Neural progenitor cell (in vitro differentiated cells): ENCODE measurements around the gene PTPRA. TPM values are rescaled to one million over a fixed set of nuclear protein-coding genes. Genes with fewer than 3 reads are reported as not detected.
A peak's percentile ranks its signal among the peaks of the same experiment; 100 is the strongest.

Experiments
- DNase-seq: peaks from one replicate; pipeline ENCODE4 v3.0.0-alpha.2; 2016; ENCODE audit warnings: low spot score
- H2AFZ ChIP-seq: fragments of 200-600 bp; sonication (generic); replicated peaks from 2 replicates; pipeline ENCODE4 v1.6.1; 2016; ENCODE audit warnings: antibody characterized with exemption
- H3F3A ChIP-seq: fragments of 200-600 bp; sonication (generic); 2 replicates; pipeline ENCODE4 v1.6.1; 2016; ENCODE audit warnings: antibody characterized with exemption, low read depth
- H3K27ac ChIP-seq: fragments of 200-600 bp; sonication (generic); 2 replicates; pipeline ENCODE4 v1.5.1; 2016; ENCODE audit warnings: mild to moderate bottlenecking
- H3K27me3 ChIP-seq: fragments of 200-600 bp; sonication (generic); 2 replicates; pipeline ENCODE4 v1.6.1; 2016; ENCODE audit warnings: mild to moderate bottlenecking, moderate library complexity
- H3K36me3 ChIP-seq: fragments of 200-600 bp; sonication (generic); 2 replicates; pipeline ENCODE4 v1.5.1; 2016
- H3K4me1 ChIP-seq: fragments of 200-600 bp; sonication (generic); 2 replicates; pipeline ENCODE4 v1.6.1; 2016; ENCODE audit warnings: mixed run types
- H3K4me2 ChIP-seq: fragments of 200-600 bp; sonication (generic); 2 replicates; pipeline ENCODE4 v1.6.1; 2016
- H3K4me3 ChIP-seq: fragments of 200-600 bp; sonication (generic); 2 replicates; pipeline ENCODE4 v1.5.1; 2016
- H3K79me2 ChIP-seq: fragments of 200-600 bp; sonication (generic); 2 replicates; pipeline ENCODE4 v1.6.1; 2016; ENCODE audit warnings: low read depth
- H3K9ac ChIP-seq: fragments of 200-600 bp; sonication (generic); 2 replicates; pipeline ENCODE4 v1.6.1; 2016
- H3K9me3 ChIP-seq: fragments of 200-600 bp; sonication (generic); 2 replicates; pipeline ENCODE4 v1.5.1; 2016; ENCODE audit warnings: low read depth
- H4K20me1 ChIP-seq: fragments of 200-600 bp; sonication (generic); 2 replicates; pipeline ENCODE4 v1.6.1; 2016; ENCODE audit warnings: low read depth
- H3K27ac Mint-ChIP-seq: 3 replicates; pipeline ENCODE4 v1.8.0; 2021; ENCODE audit warnings: mixed read lengths
- H3K27me3 Mint-ChIP-seq: 2 replicates; pipeline ENCODE4 v1.8.0; 2022; ENCODE audit warnings: low read depth, mild to moderate bottlenecking, inconsistent platforms, moderate library complexity, mixed read lengths; ENCODE audit not compliant: insufficient read depth
- H3K36me3 Mint-ChIP-seq: 3 replicates; pipeline ENCODE4 v1.8.0; 2021; ENCODE audit warnings: mixed read lengths
- H3K4me1 Mint-ChIP-seq: 3 replicates; pipeline ENCODE4 v1.8.0; 2021; ENCODE audit warnings: mixed read lengths
- H3K4me3 Mint-ChIP-seq: 3 replicates; pipeline ENCODE4 v1.8.0; 2021; ENCODE audit warnings: mild to moderate bottlenecking, moderate library complexity, mixed read lengths
- H3K9me3 Mint-ChIP-seq: 3 replicates; pipeline ENCODE4 v1.8.0; 2020; ENCODE audit warnings: mixed read lengths
- EZH2 ChIP-seq: fragments of 200-600 bp; sonication (generic); IDR thresholded peaks from 2 replicates; pipeline ENCODE4 v1.6.1; 2017; ENCODE audit warnings: antibody characterized with exemption, mild to moderate bottlenecking, moderate library complexity
- EZH2phosphoT487 ChIP-seq: fragments of 200-600 bp; sonication (generic); IDR thresholded peaks from 2 replicates; pipeline ENCODE4 v1.6.1; 2017; ENCODE audit warnings: antibody characterized with exemption
- total RNA-seq: library from RNA; depleted of rRNA; stranded (reverse); fragments of >200 nt; gene quantifications from 2 replicates; pipeline ENCODE4 v1.2.3, GENCODE V29; 2015; ENCODE audit warnings: low replicate concordance
- TF ChIP-seq, protein P1 (sequence below): fragments of 200-600 bp; sonication (generic); IDR thresholded peaks from 2 replicates; pipeline ENCODE4 v1.5.1; 2017; ENCODE audit warnings: antibody characterized with exemption, mild to moderate bottlenecking

PTPRA gene
- total RNA-seq, 1 donor from 2014 or later, result 77.7 TPM

DNA sequence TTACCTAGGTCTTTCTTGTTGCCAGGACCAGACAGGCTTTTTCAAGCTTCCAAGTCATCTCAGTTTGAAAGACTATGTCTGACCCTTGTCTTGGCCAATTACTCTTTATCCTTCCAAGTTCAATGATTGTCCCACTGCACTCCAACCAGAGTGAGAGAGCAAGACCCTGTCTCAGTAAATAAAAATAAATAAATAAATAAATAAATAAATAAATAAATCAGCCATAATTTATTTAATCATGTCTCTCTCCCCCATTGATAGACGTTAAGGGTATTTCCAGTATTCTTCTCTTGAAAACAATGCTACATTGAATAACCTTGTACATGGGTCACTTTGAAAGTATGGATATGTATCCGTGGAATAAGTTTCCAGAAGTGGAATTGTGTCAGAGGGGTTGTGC is 83.2 kb downstream of the PTPRA start:
- no peaks in the 10 kb centered on the region for H3K27me3 Mint-ChIP-seq
- no peak overlapping the region for H3K4me3 Mint-ChIP-seq
- H3K36me3 Mint-ChIP-seq, result peaks cover 55% of the 10 kb centered on the region
- H4K20me1 ChIP-seq, result no peaks in the 10 kb centered on the region
- no peak for DNase-seq
- H3K79me2 ChIP-seq, result peaks cover 21% of the 10 kb centered on the region
- peaks cover 3% of the 10 kb centered on the region for H3K9me3 ChIP-seq
- no peaks in the 10 kb centered on the region for H3F3A ChIP-seq
- no peak overlapping the region for H3K9ac ChIP-seq
- no peaks in the 10 kb centered on the region for H3K4me1 ChIP-seq
- H3K4me2 ChIP-seq, result no peak overlapping the region
- TF ChIP-seq EZH2phosphoT487, result no peak
- TF ChIP-seq, protein P1, sequence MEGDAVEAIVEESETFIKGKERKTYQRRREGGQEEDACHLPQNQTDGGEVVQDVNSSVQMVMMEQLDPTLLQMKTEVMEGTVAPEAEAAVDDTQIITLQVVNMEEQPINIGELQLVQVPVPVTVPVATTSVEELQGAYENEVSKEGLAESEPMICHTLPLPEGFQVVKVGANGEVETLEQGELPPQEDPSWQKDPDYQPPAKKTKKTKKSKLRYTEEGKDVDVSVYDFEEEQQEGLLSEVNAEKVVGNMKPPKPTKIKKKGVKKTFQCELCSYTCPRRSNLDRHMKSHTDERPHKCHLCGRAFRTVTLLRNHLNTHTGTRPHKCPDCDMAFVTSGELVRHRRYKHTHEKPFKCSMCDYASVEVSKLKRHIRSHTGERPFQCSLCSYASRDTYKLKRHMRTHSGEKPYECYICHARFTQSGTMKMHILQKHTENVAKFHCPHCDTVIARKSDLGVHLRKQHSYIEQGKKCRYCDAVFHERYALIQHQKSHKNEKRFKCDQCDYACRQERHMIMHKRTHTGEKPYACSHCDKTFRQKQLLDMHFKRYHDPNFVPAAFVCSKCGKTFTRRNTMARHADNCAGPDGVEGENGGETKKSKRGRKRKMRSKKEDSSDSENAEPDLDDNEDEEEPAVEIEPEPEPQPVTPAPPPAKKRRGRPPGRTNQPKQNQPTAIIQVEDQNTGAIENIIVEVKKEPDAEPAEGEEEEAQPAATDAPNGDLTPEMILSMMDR, result no peak
- TF ChIP-seq EZH2, result no peak
- no peak overlapping the region for H3K27ac Mint-ChIP-seq
- no peak overlapping the region for H2AFZ ChIP-seq
- H3K27me3 ChIP-seq, result no peaks in the 10 kb centered on the region
- peaks cover 6% of the 10 kb centered on the region for H3K4me1 Mint-ChIP-seq
- H3K9me3 Mint-ChIP-seq, result peaks cover 6% of the 10 kb centered on the region
- H3K27ac ChIP-seq, result no peak overlapping the region
- H3K4me3 ChIP-seq, result no peak overlapping the region
- no peaks in the 10 kb centered on the region for H3K36me3 ChIP-seq

DNA sequence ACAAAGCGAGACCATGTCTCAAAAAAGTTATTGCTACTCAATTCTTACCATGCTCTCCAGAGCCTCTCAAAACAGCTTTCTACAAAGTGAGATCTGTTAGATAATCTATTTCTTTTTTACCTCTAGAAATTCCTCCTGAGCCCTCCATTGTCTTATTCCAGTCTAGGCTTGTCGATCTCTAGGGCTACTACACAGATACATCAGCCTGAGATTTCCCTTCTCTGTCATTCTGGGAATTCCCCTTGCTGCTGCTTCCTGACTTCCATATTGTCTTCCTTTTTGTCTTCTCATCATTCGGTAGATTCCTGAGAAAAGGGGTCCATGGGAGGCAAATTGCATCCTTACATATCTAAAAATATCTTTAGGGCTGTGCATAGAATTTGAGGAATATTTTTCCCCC is 94.6 kb downstream of the PTPRA start:
- H3K4me1 Mint-ChIP-seq, result no peaks in the 10 kb centered on the region
- no peak for TF ChIP-seq EZH2
- TF ChIP-seq, protein P1, result no peak
- DNase-seq, result peak; percentile 3
- H3K9me3 Mint-ChIP-seq, result no peaks in the 10 kb centered on the region
- Histone ChIP-seq H3K9ac (no peak overlapping the region), H4K20me1 (no peaks in the 10 kb centered on the region), H3K4me2 (no peak overlapping the region), H3K79me2 (peaks cover 6% of the 10 kb centered on the region), H3K27ac (peak overlapping the region; percentile 19), H3K9me3 (no peaks in the 10 kb centered on the region), H3K4me1 (no peaks in the 10 kb centered on the region), H2AFZ (no peak overlapping the region), H3K4me3 (no peak overlapping the region), H3F3A (no peaks in the 10 kb centered on the region), H3K36me3 (no peaks in the 10 kb centered on the region), H3K27me3 (no peaks in the 10 kb centered on the region)
- H3K27me3 Mint-ChIP-seq, result no peaks in the 10 kb centered on the region
- H3K36me3 Mint-ChIP-seq, result peaks cover 27% of the 10 kb centered on the region
- H3K27ac Mint-ChIP-seq, result no peak overlapping the region
- H3K4me3 Mint-ChIP-seq, result no peak overlapping the region

DNA sequence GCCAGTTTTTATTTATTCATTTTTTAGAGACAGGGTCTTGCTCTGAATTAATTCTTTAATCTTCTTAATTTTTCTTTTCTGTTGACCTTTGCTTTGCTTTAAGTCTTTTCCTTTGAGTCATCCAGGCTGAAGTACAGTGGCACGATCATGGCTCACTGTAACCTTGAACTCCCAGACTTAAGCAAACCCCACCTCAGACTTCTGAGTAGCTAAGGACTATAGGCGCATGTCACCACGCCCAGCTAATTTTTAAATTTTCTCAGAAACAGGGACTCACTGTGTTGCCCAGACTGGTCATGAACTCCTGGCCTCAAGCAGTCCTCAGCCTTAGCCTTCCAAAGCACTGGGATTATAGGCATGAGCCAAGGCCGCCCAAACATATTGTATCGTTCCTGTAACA is 98.8 kb downstream of the PTPRA start:
- no peak for TF ChIP-seq EZH2phosphoT487
- TF ChIP-seq, protein P1, result no peak
- H4K20me1 ChIP-seq, result no peaks in the 10 kb centered on the region
- no peaks in the 10 kb centered on the region for H3K4me1 ChIP-seq

More for the DNA sequence above, 98.8 kb downstream of the PTPRA start:
- no peaks in the 10 kb centered on the region for H3K27me3 Mint-ChIP-seq
- H3K36me3 Mint-ChIP-seq, result peaks cover 24% of the 10 kb centered on the region
- DNase-seq, result no peak
- Histone ChIP-seq H3K79me2 (peaks cover 6% of the 10 kb centered on the region), H3K36me3 (no peaks in the 10 kb centered on the region), H3K27ac (no peak overlapping the region), H3K4me2 (no peak overlapping the region), H2AFZ (no peak overlapping the region), H3K9me3 (no peaks in the 10 kb centered on the region), H3K4me3 (no peak overlapping the region), H3K27me3 (no peaks in the 10 kb centered on the region), H3F3A (no peaks in the 10 kb centered on the region), H3K9ac (no peak overlapping the region)
- H3K27ac Mint-ChIP-seq, result no peak overlapping the region
- H3K9me3 Mint-ChIP-seq, result no peaks in the 10 kb centered on the region
- no peaks in the 10 kb centered on the region for H3K4me1 Mint-ChIP-seq
- no peak overlapping the region for H3K4me3 Mint-ChIP-seq
